Coronary artery (tissue), 2 donors: ENCODE results near the gene CPHXL2.

Experiments
- DNase-seq: peaks from one replicate; pipeline ENCODE4 v3.0.0-alpha.2; 2017; ENCODE audit warnings: low spot score
- H3K27ac ChIP-seq, 2 donors: fragments of 200-600 bp; sonication (generic); one replicate each; pipeline ENCODE4 v1.5.1; 2016 to 2019
- H3K4me3 ChIP-seq: fragments of 200-600 bp; sonication (generic); 2 replicates; pipeline ENCODE4 v1.5.1; 2016; ENCODE audit warnings: mild to moderate bottlenecking, moderate library complexity
- CTCF ChIP-seq: fragments of 200-600 bp; sonication (generic); IDR thresholded peaks from one replicate; pipeline ENCODE4 v1.5.1; 2019; ENCODE audit warnings: antibody characterized with exemption

Gene CPHXL2

GRCh38 chr16:75701361-75701760 is 24.6 kb upstream of the CPHXL2 start, which contains the start of gene DUXB:
TSS of gene DUXB (minus strand) at chr16:75701461. CDS start at chr16:75701418, 43 bp downstream.
- DNase-seq = no peak
- H3K27ac ChIP-seq = no peak within 1 kb of the TSS
- no peak within 1 kb of the TSS for H3K4me3 ChIP-seq
- no peak for TF ChIP-seq CTCF

- TF ChIP-seq CTCF = no peak
- DNase-seq = no peak
Observed at GRCh38 chr16:75697571-75697970, 20.8 kb upstream of the CPHXL2 start.

GRCh38 chr16:75695708-75696107 is 18.9 kb upstream of the CPHXL2 start:
- Histone ChIP-seq H3K4me3 (no peak overlapping the region), H3K27ac (no peak overlapping the region)
- no peak for TF ChIP-seq CTCF
- DNase-seq = no peak

More at GRCh38 chr16:75697571-75697970, 20.8 kb upstream of the CPHXL2 start:
- Histone ChIP-seq H3K27ac (no peak overlapping the region), H3K4me3 (no peak overlapping the region)

GRCh38 chr16:75687361-75687760 is 10.6 kb upstream of the CPHXL2 start:
- Histone ChIP-seq H3K4me3 (no peak overlapping the region), H3K27ac (no peak overlapping the region)
- no peak for DNase-seq
- TF ChIP-seq CTCF = no peak

GRCh38 chr16:75682308-75682707 is 5.5 kb upstream of the CPHXL2 start:
- Histone ChIP-seq H3K27ac (no peak overlapping the region), H3K4me3 (no peak overlapping the region)
- no peak for DNase-seq
- TF ChIP-seq CTCF = no peak

- H3K27ac ChIP-seq = no peak overlapping the region
- no peak overlapping the region for H3K4me3 ChIP-seq
- DNase-seq = no peak
- TF ChIP-seq CTCF = no peak
Observed at GRCh38 chr16:75679366-75679765, 2.6 kb upstream of the CPHXL2 start.

GRCh38 chr16:75667503-75667902 is 9.3 kb downstream of the CPHXL2 start:
- no peak overlapping the region for H3K4me3 ChIP-seq
- no peak for DNase-seq
- no peak overlapping the region for H3K27ac ChIP-seq
- no peak for TF ChIP-seq CTCF
